OCI-M2 (cell line): ENCODE data around the gene IFNW1.
A peak's percentile ranks its signal among the peaks of the same experiment; 100 is the strongest.
"Not testable (repeated sequence)": the region's sequence is repeated elsewhere in the genome, so short reads cannot be mapped to it uniquely, and the experiment has no call there.

Experiments
- DNase-seq: peaks from one replicate; lab custom pipeline; 2025; ENCODE audit not compliant: unreplicated experiment; lab: John Stamatoyannopoulos, UW

IFNW1 gene

DNA sequence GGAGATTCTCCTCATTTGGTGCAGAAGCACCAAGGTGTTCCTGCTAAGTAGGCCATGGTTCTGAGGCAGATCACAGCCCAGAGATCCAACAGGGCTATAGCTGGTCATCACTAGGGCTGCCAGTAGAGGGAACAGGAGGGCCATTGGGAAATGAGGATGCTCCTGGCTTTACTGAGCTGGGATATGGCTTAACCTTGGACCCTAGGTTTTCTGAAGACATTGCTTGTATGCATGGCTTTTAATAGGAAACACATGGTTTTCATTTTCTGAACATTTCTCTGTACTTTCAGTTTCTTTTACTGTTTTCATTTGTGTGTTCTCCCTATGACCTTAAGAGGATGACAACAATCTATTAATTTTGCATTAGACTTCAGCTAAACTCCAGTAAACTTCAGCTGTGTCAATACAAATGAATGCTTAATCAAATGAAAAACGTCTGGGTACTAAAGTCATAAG is at the start of gene IFNW1:
Gene IFNW1, minus strand, starts transcription at position 406 of the 456 bp plus-strand sequence. Its CDS starts 262 bp downstream, at position 144.
- DNase-seq: no peak

DNA sequence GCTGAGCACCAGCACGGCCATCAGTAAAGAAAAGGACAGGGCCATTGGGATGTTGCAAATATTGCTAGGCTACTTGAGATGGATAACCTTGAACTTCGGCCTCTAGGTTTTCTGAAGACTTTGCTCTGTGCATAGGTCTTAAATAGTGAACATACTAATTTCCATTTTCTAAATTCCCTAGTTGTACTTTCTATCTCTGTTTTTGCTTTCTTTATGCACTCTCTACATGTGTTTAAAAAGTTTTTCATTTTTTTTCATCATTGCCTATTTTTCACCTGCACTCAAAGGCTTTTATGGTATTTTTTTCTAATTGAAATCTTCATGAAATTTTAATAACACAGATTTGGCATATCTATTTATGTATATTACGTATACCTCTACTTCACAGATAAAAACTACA is 45.9 kb upstream of the IFNW1 start, which contains the start of gene IFNA4:
Gene IFNA4, minus strand, starts transcription at position 101 of the 400 bp plus-strand sequence. Its CDS starts 56 bp downstream, at position 45.
- not testable (repeated sequence) for DNase-seq

DNA sequence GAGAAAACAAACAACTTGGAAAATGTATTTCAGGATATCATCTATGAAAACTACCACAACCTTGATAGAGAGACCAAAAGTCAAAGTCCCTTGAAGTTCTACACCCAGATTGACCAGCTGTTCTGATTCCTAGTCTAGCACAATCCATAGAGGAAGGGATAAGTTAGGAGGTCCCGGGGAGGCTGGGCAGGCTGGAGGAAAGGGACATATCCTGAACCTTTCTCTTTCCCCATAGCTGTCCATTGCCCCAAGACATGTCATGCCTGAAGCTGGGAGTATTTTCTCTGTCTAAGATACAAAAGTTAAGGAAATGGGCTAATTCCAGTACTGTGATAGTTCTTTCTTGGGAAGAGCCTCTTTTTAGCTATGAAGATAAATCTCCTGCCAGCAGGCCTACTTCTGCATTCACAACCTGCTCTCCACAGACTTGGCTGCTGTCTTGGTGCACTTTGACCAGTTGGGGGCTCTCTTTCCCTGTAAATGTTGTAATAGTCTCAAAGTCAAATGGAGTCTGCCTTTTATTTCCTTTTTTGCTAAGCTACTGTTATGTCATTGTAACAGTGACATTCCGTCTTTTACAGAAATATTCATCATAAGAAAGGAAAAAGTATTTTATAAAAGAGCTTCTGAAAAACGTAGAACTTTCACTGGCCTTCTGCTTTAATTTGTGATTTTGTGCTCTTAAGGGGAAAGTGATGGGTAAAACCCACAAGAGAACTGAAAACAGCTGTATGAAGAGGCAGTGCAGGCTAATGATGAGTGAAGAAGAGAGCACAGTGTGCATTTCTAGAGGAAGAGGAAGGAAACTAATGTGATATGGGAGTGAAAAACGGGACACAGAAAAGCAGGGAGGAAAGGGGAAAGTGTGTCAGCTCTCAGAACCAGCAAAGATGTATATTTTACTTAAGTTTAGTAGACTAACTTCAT is 41.4 kb upstream of the IFNW1 start:
- DNase-seq: not testable (repeated sequence)

DNA sequence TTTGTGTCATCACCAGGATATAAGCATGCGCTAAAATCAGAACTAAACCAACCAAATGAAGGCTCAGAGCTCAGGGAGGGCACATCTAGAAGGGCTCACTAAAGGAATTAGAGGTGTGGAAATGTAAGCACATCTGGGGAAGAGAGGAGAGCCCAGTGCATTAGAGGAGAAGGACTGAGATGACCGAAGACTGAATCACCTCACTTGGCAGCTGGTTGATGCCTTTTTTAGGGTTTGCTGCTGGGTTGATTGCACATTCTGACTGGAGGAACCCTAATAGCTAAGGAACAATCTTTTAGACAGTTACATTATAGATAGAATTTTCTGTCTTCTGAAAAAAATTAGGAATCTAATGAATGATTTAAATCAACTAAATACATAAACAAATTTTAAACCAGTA is 33.0 kb upstream of the IFNW1 start:
- DNase-seq: no peak

DNA sequence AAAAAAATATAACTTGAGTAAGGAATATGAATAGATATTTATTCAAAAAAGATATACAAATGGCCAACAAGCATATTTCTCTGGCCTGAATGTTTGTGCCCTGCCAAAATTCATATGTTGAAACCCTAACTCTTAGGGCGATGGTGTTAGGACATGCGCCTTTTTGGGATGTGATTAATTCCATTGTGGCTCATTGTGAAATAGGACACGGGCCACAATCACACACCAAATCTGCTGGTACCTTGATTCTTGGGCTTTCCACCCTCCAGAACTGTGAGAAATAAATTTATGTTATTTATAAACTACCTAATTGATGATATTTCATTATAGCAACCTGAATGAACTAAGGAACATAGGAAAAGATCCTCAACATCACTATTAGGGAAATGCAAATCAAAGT is 30.5 kb upstream of the IFNW1 start:
- DNase-seq: no peak

DNA sequence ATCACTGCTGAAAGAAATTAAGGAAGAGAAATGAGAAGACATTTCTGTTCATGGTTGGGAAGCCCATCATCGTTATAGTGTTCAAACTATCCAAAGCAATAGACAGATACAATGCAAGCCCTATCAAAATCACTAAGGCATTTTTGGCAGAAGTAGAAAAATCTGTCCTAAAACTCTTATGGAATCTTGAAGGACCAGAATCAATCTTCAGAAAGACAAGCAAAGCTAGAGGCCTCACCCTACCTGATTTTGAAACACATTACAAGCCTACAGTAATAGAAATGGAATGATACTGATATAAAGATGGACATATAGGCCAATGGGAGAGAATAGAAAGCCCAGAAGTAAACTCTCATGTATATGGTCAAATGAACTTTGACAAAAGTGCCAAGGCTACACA is 29.7 kb upstream of the IFNW1 start:
- DNase-seq: no peak

DNA sequence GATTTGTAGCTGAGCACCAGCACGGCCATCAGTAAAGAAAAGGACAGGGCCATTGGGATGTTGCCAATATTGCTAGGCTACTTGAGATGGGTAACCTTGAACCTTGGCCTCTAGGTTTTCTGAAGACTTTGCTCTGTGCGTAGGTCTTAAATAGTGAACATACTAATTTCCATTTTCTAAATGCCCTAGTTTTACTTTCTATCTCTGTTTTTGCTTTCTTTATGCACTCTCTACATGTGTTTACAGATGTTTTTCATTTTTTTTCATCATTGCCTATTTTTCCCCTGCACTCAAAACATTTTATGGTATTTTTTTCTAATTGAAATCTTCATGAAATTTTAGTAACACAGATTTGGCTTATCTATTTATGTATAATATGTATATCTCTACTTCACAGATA is 24.9 kb upstream of the IFNW1 start, which contains the start of gene IFNA21:
Gene IFNA21, minus strand, starts transcription at position 101 of the 400 bp plus-strand sequence. Its CDS starts 48 bp downstream, at position 53.
- not testable (repeated sequence) for DNase-seq

DNA sequence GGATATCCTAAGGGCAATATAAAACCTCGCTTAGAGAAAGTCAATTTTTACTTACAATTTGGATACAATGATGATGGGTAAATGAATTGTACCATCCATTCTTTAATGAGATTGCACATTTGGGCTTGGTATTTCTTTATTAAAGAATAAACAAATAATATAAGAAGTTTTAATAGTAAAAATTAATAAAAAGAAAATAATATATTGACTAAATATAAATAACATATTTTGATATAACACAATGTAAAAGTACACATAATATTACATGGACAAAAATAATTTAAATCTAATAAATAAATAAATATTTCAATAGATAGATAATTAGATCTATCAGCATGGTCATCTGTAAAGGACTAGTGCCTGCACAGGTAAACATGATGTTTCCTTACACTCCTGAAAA is 23.9 kb upstream of the IFNW1 start:
- no peak for DNase-seq

DNA sequence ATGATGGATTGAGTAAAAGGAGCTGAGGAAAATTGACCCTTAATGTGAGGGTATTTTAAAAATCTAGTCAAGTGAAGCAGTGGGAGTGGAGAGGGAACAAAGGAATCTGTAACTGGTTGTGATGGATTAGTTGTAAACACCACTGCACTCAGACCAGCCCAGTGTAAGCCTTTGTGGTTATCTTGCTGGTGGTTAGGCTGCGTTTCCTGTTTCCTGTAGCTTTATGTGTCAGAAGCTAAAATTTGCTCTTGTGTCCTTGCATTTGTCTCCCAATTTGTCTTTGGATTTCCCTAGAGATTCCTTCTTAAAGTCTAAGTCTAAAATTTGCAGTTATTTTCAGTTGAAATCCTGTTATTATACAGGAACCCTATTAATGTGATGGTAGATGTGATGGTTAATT is 18.5 kb upstream of the IFNW1 start:
- DNase-seq: peak; percentile 11

DNA sequence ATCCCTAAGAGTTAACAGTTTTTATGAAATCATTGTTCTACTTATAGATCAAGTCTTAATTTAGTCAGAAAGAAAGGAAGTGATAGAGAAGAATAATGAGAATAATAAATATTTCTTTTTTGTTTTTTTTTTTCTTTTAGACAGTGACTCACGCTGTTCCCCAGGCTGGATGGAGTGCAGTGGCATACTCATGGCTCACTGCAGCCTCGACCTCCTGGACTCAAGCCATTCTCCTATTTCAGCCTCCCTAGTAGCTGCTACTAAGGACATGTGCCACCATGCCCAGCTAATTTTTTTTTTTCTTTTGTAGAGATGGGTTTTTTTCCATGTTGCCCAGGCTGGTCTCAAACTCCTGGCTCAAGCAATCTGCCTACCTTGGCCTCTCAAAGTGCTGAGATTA is 13.9 kb upstream of the IFNW1 start:
- no peak for DNase-seq

DNA sequence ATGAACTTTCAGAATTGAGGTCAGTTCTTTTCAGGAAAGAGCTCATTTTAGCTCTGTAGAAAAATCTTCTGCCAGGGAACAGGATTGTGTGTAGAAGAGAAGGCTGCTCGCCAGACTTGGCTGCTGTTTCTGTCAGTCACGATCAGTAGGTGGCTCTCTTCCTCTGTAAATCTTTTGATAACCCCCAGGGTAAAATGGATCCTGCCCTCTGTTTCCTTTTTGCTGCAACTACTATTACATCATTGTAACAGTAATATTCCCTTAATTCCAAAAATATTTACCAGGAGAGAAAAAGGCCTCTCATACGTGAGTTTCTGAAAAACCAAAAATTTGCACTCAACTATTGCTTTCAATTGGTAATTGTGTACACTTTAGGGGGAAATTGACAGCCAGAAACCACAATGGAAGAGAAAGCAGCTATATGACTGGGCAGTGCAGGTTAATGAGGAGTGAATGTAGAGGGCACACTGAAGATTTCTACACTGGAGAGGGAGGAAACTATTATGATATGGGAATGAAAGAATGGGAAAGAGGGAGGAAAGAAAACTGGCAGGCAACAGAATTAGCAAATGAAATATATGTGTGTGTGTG is 12.5 kb upstream of the IFNW1 start:
- peak; percentile 5 for DNase-seq

DNA sequence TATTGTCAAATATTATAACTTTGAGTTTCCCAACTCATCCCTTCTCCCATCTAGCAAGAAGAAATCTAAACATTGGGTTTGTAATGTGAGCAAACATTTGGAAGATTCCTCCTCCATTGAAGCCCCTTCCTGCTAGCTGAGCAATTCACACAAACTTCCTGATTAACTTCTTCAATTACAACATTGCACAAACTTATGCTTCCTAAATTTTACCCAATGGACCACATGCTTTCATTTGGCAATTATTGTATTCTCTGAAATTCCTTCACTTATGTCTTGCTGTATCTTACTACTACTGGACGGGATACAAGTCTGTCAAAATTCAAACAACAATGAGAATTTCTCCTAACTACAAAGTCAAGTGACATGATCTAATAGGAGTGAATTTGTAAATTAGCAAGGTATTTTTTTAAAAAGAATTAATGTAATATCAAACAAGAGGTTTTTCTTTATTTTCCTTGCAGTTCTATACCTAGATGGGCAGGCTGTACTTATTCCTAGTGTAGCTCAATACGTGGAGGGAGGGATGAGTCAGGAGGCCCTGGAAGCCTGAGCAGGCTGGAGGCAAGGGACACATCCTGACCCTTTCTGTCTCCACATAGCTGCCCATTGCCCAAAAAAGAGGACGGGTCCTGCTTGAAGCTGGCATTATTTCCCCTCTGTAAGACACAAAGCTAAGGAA is 11.8 kb upstream of the IFNW1 start:
- DNase-seq: no peak

DNA sequence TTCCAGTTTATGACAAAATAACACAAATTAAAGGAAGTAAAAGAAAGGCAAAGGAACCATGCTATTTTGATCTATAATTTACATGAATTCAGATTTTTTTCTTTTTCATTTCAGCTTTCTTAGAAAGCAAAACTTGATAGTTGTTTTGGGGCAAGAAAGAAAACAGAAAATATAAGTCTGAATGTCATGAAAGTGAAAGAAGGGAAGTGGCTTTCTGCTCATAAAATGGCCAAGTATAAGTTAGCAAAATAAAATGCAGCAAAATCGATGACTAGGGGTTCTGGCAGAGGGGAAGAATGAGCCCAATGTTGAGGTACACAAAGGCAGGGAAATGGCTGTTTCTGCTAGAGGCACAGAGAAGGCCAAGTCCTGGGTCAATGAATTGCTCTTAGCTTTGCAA is 3.0 kb upstream of the IFNW1 start:
- DNase-seq: no peak

DNA sequence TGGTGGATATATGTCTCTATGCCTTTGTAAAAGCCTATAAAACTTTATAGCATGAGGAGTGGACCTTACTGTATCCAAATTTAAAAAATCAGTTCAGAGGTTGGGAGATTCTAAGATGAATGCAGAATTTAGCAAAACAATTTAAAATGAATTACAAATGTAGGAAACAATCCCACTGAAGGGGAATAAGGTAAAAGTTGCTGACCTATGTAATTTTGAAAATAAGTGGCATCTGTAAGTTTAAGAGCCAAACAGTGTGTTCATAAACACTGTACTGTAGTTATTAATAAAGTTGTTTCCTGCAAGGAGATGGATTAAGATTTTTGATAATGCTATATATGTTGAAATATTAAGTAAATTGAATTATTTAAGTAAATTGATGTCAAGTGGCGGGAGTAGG is 4.6 kb downstream of the IFNW1 start:
- no peak for DNase-seq

DNA sequence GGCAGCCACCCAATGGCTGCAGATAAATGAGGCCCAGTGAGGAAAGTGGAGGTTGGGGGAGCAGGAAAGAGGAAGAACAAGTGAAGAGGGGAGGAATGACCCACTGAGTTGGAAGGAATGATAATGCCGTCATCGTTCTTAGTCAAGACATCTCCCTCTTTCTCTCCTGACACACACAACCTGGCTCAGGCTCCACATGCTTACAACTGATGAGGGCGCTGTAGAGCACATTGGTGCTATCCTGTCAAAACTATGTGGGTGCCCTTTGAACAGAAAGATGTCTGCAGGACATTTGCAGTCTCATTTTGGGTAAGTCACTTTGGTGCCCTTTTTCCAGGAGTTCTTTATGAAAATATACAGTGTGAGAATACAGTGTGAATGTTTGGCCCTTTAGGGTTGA is 5.9 kb downstream of the IFNW1 start:
- DNase-seq: no peak

DNA sequence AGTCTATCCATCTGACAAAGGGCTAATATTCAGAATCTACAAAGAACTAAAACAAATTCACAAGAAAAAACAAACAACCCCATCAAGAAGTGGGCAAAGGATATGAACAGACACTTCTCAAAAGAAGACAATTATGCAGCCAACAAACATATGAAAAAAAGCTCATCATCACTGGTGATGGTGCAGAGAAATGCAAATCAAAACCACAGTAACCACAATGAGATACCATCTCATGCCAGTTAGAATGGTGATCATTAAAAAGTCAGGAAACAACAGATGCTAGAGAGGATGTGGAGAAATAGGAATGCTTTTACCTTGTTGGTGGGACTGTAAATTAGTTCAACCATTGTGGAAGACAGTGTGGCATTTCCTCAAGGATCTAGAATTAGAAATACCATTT is 13.4 kb downstream of the IFNW1 start:
- DNase-seq: not testable (repeated sequence)

DNA sequence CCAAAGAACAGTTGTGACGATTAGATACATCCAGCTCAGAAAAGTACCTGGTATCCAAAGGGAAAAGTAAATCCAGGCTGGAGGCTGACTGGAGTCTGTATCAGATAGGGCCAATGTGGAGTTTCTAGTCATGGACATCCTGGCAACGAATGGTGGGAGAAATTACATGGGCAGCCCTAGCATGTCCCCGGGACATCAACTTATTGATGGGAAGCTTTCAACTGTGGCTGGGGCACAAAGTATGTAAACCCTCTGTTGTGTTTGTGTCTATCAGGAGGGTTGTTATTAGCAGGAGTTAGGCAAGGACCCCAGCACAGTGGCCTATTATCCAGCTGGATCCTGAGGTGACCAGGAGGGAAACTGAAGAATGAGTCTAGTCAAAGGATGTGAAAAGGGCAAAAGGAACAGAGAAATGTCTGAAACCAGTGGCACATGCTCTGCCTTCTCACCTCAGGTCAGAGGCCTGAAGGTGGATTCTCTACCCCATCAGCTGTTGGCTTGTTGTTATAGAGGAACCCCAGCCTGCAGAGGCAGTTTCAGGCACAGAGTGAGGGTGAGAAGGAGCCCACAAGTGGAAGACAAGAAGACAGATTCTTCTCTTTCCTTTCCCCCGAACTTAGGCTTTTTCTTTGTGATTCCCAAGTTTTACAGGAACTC is 19.9 kb downstream of the IFNW1 start:
- DNase-seq: no peak

DNA sequence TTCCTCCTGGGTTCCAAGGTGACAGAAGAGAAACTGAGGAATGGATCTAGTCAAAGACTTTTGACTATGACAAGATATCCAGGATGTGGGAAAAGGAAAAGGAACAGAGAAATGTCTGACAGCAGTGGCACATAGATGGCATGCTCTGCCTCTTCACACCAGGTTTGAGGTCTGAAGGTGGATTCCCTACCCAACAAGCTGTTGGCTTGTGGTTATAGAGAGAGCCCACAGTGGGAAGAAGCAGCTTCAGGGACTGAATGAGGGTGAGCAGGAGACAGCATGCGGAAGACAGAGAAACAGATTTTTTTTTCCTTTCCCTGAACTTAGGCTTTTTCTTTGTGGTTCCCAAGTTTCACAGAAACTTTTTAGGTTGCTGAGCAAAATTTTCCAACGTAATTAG is 20.6 kb downstream of the IFNW1 start:
- no peak for DNase-seq

DNA sequence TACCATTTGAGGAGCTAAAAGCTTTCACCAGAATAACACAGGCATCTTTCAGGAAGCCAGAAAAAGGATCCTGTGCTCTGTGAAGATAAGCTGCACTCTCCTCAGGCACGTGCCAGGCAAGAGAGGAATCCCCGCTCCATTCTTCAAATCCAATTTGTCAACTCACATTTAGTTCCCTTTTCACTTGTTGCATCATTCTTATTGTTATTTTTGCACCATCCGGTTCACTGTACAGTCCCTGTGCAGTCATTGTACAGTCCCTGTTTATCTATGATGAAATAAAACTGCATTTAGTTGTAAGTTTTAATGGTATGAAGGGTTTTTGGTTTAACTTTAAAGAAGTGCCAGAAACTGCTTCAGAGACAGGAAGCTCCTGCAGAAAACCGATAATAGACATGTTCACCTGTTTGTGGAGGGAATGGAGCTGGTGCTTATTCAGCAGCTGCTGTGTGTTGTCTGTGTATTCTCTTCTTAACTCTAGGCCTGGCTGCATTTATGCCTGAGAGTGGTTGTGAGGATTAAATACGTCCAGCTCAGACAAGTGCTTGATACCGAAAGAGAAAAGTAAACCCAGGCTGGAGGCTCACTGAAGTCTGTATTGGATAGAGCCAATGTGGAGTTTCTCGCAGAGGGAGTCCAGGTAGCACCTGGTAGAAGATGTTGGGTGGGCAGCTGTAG is 22.4 kb downstream of the IFNW1 start:
- DNase-seq: no peak

DNA sequence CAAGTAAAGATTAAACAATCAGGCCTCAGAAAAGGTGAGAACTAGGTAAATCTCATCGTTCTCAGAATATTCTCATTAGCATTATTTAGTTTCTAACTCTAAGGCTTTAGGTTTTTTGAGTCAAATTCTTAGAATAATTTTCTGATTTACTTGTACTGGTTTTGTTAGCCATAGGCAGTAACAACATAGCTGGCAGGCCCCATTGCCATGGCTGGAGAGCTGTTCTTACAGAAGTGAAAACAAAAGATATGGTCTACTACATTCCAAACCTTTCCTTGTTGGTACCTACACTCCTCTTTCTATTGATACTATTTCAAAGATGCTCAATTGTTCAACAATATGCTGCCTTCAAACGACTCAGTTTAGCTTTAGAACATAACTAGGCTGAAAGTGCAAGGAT is 27.3 kb downstream of the IFNW1 start:
- DNase-seq: no peak
